Astrocyte of the spinal cord (primary cell): ENCODE results near the gene FRMPD4.
A peak's percentile ranks its signal among the peaks of the same experiment; 100 is the strongest.

ENCODE experiments used
- DNase-seq: peaks from one replicate; pipeline ENCODE4 v3.0.0; 2011; ENCODE audit warnings: low read depth, low spot score
- H3K4me3 ChIP-seq: 2 replicates; pipeline ENCODE4 v1.5.1; 2011; ENCODE audit warnings: low read depth, mild to moderate bottlenecking, low read length, moderate library complexity
- CTCF ChIP-seq: IDR thresholded peaks from 2 replicates; pipeline ENCODE4 v1.5.1; 2012; ENCODE audit warnings: low read depth, mild to moderate bottlenecking, low read length, inconsistent platforms
- in situ Hi-C: cut with HindIII; loops from 2 replicates; pipeline ENCODE4 v1.10.0; 2017; ENCODE audit warnings: low sequenced_read_pairs

The FRMPD4 gene

DNA sequence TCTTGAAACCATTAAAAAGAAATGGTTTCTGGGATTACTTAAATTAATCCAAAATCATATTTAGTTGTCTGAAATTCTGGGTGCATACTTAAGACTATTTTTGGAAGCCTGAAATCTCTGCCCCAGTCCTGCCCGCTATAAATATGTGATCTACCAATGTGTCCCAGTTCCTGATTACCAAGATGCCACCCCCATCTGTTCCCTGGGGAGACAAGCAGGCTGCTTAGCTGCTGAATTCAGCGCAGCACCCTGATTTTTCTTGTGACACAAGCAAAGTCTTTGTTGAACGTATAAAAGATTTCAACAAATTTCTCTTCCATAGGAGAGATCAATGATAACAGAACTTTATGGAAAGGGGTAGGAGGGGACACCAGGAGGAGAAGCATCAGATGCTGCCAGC lies 552.4 kb downstream of the FRMPD4 start:
- no peak for TF ChIP-seq CTCF
- H3K4me3 ChIP-seq = no peak overlapping the region
- DNase-seq = no peak
- in situ Hi-C loops = no loop called here

- no peak for DNase-seq
- in situ Hi-C loops = no loop called here
- no peak for TF ChIP-seq CTCF
- H3K4me3 ChIP-seq = no peak overlapping the region
These were observed 555.5 kb downstream of the FRMPD4 start for GRCh38 chrX:12693754-12694153.

GRCh38 chrX:12700745-12701144 lies 562.5 kb downstream of the FRMPD4 start:
- DNase-seq = no peak
- H3K4me3 ChIP-seq = no peak overlapping the region
- TF ChIP-seq CTCF = no peak
- in situ Hi-C loops = no loop called here

GRCh38 chrX:12701628-12702027 lies 563.4 kb downstream of the FRMPD4 start:
- peak; percentile 59 for TF ChIP-seq CTCF
- in situ Hi-C loops = no loop called here
- no peak overlapping the region for H3K4me3 ChIP-seq
- peak; percentile 54 for DNase-seq

DNA sequence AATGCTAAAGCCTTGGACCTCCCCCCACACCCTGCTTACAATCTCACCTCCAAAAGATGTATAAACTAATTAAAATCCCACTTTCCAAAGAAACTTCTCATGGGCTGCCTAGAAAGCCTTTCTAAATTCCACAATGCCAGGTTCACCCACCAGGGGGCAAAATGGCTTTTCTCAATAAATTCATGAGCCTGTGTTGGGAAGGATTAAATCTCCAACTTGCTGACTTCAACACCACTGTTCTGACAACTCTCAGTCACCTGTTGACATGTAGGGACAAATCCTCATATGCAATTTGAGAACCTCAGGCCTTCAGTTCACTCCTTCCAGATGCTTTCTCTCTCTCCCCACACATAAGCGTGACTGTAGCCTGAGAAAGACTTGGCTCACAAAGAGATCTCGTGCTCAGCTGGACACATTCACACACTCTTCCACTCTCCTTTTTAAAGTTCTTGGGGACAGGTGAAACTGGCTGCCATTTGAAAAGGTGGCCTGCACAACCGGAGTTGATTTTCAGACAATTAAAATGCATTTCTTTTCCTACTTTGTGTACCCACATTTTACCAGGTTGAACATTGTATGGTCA lies 564.3 kb downstream of the FRMPD4 start:
- no peak overlapping the region for H3K4me3 ChIP-seq
- in situ Hi-C loops = no loop called here
- peak; percentile 24 for TF ChIP-seq CTCF
- no peak for DNase-seq

DNA sequence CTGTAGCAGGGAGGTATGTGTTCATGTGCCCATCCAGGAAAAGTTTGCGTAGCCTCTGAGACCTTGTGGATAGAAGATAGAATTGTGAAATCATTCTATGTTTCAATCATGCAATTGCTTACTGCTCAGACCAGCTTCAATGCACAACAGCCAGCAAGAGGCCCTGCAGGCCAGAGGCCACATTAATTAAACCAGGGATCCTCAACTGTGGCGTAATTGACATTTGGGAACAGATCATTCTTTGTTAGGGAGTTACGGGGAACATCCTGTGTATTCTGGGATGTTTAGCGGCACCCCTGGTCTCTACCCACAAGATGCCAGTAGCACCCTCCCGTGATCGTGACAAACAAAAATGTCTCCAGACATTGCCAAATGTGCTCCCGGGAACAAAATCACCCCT lies 566.4 kb downstream of the FRMPD4 start:
- no peak for TF ChIP-seq CTCF
- no peak overlapping the region for H3K4me3 ChIP-seq
- in situ Hi-C loops = no loop called here
- no peak for DNase-seq

DNA sequence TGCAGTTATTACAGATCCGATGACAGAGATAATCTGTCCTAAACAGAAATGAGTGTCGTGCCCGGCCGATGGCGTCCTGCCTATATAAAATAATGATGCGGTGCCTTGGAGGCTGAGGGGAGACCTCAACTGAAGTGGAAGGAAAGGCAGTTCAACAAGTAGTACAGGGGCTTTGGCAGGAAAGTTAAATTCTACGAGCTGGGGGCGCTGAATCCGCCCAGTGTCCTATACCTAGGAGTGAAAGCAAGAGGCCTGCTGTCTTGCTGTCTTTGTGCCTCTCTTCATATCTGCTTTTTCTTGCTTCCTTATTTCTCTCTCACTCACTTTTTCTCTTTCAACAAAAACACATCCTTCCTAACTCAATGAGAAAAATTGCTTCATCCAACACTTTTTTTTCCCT lies 570.8 kb downstream of the FRMPD4 start:
- no peak overlapping the region for H3K4me3 ChIP-seq
- DNase-seq = no peak
- in situ Hi-C loops = no loop called here
- no peak for TF ChIP-seq CTCF
